NCI-H128 (cell line): Measurements from ENCODE around the gene PGR.

Source experiments
- DNase-seq: peaks from one replicate; lab custom pipeline; 2025; ENCODE audit not compliant: unreplicated experiment; lab: John Stamatoyannopoulos, UW

PGR gene

DNA sequence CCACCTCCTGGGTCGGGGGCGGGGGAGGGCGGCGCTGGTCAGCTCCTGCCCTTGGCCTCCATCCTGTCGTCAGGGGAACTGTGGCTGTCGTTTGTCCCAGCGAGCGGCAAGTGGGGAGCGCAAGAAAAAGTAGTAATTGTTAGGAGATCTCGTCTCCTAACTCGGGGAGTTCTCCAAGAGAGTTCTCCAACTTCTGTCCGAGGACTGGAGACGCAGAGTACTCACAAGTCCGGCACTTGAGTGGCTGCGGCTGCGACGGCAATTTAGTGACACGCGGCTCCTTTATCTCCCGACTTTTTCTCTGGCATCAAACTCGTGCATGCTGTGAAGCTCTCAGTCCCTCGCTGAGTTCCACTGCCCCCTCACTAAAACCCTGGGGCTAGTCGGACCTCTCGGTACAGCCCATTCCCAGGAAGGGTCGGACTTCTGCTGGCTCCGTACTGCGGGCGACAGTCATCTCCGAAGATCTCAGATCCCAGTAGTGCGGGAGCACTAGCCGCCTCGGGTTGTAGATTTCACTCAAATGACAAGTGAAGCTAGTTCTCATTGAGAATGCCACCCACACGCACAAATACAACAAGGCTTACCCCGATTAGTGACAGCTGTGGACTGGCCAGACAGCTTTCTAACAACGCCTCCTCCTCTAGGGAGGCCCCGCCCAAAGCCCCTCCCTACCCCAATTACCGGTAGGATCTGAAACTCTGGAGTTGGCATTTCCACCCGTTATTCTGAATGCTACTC, at the start of gene PGR:
Gene PGR, minus strand, starts transcription at position 611 of the 741 bp plus-strand sequence. CDS start 743 bp downstream, outside the sequence.
- DNase-seq = peak; percentile 15

DNA sequence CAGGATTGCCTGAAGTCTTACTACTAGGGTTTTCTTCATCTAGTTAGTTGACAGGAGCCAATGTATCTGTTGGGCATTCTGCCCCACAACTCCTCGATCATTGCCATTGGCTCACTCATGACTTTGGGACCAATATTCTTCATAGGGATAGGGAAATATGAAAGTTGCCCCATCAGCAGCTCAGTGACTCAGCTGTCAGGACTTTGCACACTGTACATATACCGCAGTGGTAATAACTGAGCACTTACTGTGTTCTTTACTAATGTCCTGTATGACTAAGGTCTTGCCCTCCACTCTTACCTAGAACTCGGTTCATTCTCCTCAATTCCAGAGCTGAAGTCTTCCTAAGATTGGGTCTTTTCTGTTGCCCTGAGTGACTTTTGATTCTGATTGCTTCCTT, 46.8 kb upstream of the PGR start:
- no peak for DNase-seq

DNA sequence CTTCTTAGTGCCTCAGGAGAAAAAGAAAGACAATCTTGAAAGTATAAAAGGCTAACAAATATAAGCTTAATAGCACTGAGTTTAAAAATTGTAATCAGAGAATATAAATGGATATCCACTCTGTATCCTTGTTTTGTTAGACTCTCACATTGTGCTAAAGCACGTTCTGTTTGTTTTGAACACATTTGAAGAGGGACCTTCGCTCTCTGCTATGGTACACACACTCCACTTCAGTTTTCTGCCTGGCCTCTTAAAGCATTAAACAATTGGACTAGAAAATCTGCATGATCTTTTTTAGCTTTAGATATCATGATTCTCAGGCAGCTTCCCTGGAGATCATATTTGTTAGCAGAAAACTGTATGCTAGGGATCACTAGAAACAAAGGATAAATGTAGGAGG, 40.3 kb upstream of the PGR start:
- peak; percentile 59 for DNase-seq

DNA sequence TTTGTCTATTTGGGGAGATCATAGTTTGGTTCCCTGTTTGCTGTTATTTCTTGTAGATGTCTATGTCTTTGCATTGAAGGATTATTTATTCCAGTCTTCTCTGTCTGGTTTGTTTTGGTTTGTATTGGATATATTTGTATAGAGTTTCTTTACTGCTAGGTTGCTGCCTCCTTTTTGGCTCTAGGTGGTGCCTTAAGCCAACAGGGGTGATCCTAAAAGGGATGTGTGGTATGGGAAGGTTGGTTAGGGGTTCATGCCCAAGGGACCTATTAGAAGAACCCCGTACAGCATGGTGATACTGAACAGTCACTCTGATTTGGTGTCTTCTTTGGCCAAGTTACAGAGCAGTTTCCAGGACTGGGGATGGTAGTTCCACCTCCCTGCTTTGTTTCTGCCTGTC, 36.4 kb upstream of the PGR start:
- no peak for DNase-seq

DNA sequence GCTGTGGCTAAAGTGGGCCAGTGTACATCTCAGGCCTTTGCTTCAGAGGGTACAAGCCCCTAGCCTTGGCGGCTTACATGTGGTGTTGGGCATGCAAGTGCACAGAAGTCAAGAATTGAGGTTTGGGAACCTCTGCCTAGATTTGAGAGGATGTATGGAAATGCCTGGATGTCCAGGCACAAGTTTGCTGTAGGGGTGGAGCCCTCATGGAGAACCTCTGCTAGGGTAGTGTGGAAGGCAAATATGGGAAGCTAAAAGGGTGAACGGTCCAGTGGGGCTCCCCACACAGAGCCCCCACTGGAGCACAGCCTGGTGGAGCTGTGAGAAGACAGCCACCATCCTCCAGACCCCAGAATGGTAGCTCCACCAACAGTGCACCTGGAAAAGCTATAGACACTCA, 28.5 kb upstream of the PGR start:
- no peak for DNase-seq

DNA sequence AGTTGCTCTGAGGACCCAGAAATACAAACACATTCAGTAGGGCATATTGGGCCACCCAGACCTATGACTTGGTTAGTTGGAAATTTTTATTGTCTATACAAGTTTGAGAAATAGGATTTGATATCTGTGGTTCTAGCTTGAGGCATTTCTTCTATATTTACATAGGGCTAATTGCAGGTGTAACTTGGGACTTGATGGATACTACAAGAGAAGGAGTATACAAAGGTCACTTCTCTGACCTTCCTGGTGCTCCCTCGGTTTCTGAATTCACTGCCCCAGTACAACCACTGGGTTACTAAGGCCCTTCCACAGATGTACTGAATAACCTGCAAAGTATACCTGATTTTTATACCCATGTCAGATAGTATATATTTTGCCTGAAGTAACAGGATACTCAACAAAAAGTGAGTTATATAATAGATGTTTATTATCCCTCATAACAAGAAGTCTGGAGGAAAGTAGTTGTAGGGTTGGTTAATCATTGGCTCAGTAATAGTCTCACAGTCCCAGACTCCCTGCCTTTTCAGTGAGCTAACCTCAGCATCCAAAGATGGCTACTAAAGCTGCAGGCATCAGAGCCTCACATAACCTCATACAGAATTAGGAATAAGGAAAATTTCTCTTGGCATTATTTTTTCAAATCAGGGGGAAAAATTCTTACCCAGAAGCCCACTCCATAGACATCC, 8.8 kb upstream of the PGR start:
- no peak for DNase-seq

DNA sequence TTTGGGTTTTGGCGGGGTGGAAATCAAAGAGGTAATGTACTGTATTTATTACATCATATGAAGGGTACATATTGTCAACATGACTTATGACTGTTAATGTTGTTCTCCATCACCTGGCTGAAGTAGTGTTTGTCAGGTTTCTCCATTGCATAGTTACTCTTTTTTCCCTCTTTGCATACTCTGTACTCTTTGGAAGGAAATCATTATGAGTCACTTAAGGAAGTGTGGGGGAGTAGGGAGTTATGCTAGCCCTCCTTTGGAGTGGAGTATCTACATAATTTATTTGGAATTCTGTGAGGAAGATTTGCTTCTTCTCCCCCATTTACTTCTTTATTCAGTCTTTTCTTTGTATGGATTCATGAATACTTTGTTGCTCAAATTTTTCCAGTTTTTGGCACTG, 3.6 kb upstream of the PGR start:
- DNase-seq = no peak

DNA sequence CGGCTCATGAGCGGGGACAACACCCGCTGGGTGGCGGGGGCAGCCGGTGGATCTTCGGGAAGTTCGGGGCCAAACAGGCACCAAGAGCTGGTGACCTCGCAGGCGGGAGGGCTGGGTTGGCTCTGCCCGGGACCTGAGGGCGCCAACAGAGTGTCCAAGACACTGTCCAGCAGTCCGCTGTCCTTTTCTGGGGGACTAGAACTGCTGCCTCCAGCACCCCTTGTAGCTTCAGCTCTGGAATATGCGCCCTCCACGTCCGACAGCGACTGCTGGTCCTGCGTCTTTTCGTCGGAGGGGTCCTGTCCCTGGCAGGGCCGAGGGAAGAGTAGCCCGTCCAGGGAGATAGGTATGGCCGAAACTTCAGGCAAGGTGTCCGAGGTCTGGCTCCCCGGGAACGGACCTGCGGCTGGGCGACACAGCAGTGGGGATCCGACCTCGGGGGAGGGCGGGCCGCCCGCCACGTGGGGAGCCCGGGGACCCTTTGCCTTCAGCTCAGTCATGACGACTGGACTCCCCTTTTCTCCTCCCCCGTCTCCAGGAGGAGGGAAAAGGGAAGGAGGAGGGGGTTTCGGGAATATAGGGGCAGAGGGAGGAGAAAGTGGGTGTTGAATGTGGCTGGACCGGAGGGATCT, 926 bp downstream of the PGR start:
- no peak for DNase-seq

DNA sequence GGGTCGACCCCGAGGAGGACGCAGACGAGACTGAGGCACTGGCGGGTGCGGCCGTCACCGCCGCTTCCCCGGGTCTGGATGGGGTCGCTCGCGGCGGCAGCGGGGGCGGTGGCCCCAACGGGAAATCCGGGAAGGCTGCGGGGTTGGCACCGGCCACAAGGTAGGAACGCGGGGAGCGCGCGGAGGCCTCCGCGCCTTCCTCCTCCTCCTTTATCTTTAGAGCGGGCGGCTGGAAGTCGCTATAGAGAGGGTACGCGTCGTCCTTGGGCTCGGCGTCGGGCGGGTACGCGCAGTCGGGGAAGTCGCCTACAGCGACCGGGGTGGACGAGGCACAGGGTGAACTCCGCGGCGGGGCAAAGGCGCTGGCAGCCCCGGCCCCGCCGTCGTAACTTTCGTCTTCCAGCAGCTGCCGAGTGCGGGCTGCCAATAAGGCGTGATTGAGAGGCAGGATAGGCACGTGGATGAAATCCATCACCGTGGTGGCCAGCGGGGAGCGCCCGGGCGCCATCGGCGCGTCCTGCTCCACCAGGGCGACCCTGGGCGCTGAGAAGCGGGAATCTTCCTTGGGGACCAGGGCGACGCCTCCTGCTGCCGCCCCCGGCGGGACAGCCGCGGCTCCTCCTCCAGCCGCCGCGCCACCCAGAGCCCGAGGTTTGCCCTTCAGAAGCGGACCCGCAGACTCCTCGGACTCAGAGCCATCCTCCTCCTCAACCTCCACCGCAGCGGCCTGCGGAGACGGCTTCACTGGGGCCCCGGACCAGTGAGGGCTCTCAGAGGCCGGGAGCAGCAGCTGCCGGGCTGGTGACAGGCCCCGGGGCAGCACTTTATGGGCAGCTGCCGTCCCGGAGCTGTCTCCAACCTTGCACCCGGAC, 1.7 kb downstream of the PGR start:
- DNase-seq = no peak

DNA sequence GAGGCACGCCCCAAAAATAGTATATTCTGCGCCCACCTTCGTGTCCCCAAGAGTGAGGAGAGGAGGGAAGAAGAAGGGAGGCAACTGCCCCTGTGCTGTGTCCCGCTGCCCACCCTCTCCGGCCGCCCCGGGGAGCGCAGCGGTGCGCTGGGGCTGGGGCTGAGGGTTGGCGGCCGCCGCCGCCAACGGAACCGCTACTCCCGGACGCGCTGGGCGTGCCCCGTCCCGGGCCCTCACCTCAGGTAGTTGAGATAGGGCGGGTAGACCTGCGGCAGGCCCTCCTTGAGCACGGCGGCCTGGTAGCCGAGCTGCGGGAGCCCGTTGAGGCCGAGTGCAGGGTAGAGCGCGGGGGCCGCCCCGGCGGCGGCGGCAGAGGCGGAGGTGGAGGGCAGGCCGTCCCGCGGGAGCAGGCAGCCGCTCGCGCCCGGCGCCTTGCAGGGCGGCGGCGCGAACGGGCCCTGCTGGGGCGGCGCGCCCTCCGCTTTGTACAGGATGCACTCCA, 2.4 kb downstream of the PGR start:
- no peak for DNase-seq

DNA sequence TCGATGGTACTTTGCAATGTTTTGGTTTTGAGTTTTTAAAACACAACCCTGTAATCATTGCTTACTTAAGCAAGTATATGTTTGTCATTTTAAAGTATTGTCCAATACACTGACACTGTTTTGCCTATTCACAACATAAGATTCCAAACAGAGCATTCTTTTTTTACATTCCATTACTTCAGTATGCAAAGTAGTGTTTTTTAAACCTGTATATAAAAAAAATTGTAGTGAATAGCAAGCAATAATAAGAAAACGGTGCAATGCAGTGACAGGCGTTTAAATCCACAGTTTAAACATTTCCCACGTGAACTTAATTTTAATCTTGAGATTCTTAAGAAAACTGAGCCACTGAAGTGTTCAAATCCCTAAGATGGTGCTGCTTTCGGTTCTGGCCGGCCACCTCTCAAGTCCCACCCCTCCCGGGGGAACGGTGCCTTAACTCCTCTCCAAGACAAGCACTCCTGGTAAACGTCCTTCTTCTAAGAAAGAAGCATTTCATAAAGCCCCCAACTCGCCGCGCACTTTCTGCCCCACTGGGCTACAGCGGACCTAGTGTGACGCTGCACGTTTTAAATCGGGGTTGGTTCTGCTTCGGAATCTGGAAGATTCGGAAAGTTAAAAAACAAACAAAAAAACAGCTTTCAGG, 2.9 kb downstream of the PGR start:
- no peak for DNase-seq

DNA sequence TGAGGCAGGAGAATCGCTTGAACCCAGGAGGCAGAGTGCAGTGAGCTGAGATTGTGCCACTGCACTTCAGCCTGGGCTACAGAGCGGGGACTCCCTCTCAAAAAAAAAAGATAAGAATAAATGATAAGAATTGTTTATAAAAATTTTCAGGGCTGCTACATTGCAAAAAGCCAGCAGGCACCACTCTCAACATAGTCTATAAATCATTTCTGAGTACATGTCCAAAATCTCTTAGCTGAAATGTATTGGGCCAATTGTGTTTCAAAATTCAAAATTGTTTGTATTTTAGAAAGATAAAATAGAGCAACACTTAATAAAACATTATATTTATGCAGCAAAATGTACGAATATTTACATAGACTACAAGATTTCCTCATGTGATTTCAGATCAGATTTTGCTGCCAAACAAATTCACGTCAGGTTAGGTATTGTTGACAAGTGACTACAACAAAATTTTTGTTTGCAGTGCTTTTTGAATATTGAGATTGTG, 13.9 kb downstream of the PGR start:
- no peak for DNase-seq

DNA sequence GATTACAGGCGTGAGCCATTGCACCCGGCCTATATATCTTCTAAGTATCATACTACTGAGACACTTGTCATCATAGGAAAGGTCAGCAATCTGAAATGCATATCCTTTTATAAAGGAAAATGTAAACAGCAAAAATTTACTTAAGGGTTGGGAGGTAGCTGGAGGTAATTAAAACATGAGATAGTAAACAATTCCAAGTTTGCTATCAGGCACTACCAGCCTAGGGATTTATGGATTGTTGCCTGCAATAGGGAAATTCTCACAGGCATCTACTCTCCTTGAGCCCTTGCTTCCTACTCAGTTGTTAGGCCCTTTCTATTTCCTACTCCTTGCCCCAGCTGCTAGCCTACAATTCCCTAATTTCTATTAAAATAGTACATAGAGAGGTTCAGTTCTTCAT, 16.1 kb downstream of the PGR start:
- DNase-seq = no peak

DNA sequence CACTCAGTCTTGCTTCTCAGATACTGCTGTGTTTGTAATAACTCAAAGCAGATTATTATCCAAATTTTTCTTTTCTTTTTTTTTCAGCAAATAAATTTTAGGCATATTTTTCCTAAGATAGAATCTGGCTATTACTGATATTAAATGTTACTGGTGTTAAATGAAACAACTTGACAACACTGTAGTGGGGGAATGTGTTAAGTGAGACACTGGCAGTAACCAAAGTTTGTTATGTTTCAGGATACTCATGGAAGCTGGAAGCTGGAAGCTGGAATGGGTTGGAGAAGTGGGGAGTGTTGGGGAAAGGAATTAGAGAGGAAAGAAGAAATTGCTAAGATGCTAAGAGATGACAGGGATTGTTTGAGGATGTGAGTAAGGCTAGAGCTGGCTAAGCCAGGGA, 24.9 kb downstream of the PGR start:
- no peak for DNase-seq

DNA sequence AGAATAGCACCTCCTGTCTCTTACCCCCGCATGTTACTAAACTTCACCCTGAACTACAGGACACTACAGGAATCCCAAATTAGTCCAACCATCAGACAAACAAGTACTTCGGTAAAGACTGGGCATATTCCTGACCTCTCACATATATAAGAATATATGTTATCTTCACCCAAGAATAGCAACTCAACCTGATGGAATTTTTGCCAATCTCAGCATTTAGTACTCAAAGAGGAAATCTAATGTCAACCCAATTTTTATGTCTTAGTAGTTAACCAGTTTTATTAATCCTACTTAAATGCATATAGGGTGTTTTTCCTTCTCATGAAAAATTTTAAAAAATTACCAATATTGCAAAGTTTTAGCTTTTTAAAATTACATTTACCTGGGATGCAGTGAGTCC, 26.2 kb downstream of the PGR start:
- DNase-seq = no peak

DNA sequence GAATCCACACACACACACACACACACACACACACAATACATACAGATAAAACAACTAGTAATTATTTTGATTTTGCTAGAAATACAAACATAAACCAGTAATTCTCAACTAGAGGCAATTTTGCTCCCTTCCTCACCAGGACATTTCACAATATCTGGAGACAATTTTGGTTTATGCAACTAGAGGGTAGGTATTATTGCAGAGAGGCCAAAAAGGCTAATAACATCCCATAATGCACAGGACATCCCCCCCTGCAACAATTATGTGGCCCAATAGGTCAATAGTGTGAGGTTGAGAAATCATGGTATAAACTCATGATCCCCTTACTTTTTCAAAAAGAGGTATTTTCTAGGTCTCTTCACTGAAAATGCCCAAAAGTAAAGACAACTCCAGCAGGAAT, 29.0 kb downstream of the PGR start:
- no peak for DNase-seq

DNA sequence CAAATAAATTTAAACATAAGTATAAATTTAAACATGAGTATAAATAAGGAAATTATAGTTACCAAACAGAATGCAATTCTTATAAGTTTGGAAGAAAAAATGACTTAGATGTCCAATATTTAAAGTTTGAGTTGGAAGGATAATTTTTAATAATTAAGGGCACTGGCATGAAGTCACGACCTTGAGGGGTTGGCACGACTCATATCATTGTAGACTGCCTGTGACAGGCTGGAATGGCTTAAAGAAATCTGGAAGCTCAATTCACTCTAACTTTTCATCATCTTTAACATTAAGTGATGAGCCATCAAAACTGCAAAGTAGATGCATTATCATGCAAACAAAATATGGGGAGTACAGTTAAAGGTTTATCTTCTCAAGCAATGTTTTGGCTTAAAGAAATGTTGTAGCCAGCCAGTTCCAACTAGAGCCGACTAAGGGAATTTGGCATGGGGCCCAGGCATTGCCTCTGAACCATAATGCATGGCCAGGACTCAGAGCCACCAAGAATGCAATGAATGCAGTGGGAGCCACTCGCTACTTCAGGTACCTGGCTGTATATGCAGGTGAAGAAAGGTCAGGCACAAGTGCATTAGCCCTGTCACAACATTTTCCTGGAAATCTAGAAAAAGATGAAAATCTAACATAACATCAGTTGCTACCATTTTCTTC, 33.4 kb downstream of the PGR start:
- no peak for DNase-seq

DNA sequence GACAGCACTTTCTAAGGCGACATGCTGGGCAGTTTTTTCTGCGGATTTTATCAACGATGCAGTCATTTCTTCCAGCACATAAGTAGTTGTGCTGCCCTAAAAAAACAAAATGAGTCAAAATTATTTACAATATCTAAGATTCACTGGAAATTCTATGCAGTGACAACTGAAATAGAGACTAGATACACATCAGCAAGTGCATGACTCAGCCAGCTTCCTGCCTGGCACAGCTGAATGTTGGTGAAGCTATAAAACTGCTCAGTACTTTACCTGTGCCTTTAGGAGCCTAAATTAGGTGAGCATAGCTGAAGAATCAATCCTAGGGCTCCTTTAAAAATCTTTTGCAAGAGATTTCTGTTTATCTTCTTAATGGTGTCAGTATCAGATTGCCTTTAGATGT, 37.8 kb downstream of the PGR start:
- DNase-seq = no peak

DNA sequence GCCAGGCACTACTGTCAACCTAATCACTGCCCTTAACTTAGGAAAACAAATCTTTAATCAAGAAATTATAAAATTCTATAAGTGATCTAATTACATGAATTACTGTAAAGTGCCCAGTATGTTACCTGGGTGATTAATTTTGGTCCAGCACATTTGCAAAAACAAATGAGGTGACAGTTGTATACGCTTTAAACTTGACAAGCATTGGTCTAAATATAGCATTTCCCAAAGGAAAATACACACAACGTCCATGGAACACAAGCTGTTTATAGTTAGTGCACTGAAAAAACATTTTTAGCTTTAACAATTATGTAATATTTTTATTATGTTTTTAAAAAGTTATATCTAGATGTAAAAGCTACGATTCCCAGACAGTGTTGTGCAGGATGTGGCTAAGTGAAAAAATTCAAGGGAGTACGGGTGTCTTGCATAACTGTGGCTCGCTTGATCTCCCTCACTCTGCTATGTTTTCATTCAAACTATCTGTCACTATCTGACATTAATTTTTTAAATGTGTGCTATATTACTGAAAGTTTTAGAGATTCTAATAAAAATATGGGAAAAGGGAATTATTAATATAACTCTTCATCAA, 38.8 kb downstream of the PGR start:
- DNase-seq = no peak

DNA sequence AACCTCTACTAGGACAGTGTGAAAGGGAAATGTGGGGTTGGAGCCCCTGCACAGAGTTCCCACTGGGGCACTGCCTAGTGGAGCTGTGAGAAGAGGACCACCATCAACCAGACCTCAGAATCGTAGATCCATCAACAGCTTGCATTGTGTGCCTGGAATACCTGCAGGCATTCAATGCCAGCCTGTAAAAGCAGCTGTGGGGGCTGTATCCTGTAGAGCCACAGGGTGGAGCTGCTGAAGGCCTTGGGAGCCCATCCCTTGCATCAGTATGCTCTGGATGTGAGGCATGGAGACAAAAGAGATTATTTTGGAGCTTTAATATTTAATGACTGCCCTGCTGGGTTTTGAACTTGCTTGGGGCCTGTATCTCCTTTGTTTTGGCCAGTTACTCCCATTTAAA, 46.3 kb downstream of the PGR start:
- DNase-seq = no peak
